Measurements from ENCODE around the gene PAK4.
"Not testable (repeated sequence)": the region's sequence is repeated elsewhere in the genome, so short reads cannot be mapped to it uniquely, and the experiment has no call there.

PAK4 gene

GRCh38 chr19:39125554-39126311 is at the start of gene PAK4:
Gene PAK4, plus strand, starts transcription at chr19:39125786. Its CDS starts 43,768 bp downstream, at chr19:39169554.
- DNase-seq, result peak; percentile 99

- DNase-seq, result no peak
These were observed 48.3 kb upstream of the PAK4 start for GRCh38 chr19:39077323-39077722.

- no peak for DNase-seq
These were observed 47.0 kb upstream of the PAK4 start for GRCh38 chr19:39078436-39079200.

- DNase-seq, result no peak
These were observed 45.2 kb upstream of the PAK4 start for GRCh38 chr19:39080431-39080830.

GRCh38 chr19:39082167-39082566 is 43.4 kb upstream of the PAK4 start:
- no peak for DNase-seq

- no peak for DNase-seq
These were observed 42.6 kb upstream of the PAK4 start for GRCh38 chr19:39082745-39083598.

GRCh38 chr19:39083599-39083982 is 42.0 kb upstream of the PAK4 start:
- no peak for DNase-seq

- DNase-seq, result peak; percentile 61
These were observed 41.4 kb upstream of the PAK4 start, which contains the start of gene ACP7 for GRCh38 chr19:39083983-39084731. Gene ACP7, plus strand, starts transcription at chr19:39084368. Its CDS starts 902 bp downstream, at chr19:39085270.

GRCh38 chr19:39084732-39085080 is 40.9 kb upstream of the PAK4 start:
- no peak for DNase-seq

GRCh38 chr19:39085392-39085791 is 40.2 kb upstream of the PAK4 start:
- no peak for DNase-seq

GRCh38 chr19:39086386-39086785 is 39.2 kb upstream of the PAK4 start:
- no peak for DNase-seq

GRCh38 chr19:39087907-39088686 is 37.5 kb upstream of the PAK4 start:
- DNase-seq, result no peak

- not testable (repeated sequence) for DNase-seq
These were observed 35.6 kb upstream of the PAK4 start for GRCh38 chr19:39090016-39090415.

GRCh38 chr19:39090881-39091280 is 34.7 kb upstream of the PAK4 start:
- DNase-seq, result no peak

- not testable (repeated sequence) for DNase-seq
These were observed 29.6 kb upstream of the PAK4 start for GRCh38 chr19:39095799-39096540.

GRCh38 chr19:39097299-39097698 is 28.3 kb upstream of the PAK4 start:
- no peak for DNase-seq

- no peak for DNase-seq
These were observed 27.9 kb upstream of the PAK4 start for GRCh38 chr19:39097721-39098120.

GRCh38 chr19:39098365-39099269 is 27.0 kb upstream of the PAK4 start:
- DNase-seq, result no peak

GRCh38 chr19:39099341-39099740 is 26.2 kb upstream of the PAK4 start:
- DNase-seq, result no peak
